CD14-positive monocyte (primary cell): ENCODE data around the gene GRIK4. TPM values are rescaled to one million over a fixed set of nuclear protein-coding genes. Genes with fewer than 3 reads are reported as not detected.
A peak's percentile ranks its signal among the peaks of the same experiment; 100 is the strongest.

Experiments
- DNase-seq, 3 donors: peaks; one replicate each; pipeline ENCODE4 v3.0.0-alpha.2; 2011 to 2022
- H2AFZ ChIP-seq: 2 replicates; pipeline ENCODE4 v1.6.0; 2012; ENCODE audit warnings: mild to moderate bottlenecking, low read depth, low read length, inconsistent platforms; ENCODE audit not compliant: insufficient read depth, poor library complexity, severe bottlenecking
- H3K27ac ChIP-seq, 2 donors: 1 replicate in 1 of 2; 2 replicates in 1 of 2; pipeline ENCODE4 v1.5.1; 2012 to 2013; ENCODE audit warnings: low read length in 2 of 2, control low read depth in 1 of 2, inconsistent platforms in 1 of 2, low read depth in 1 of 2, mild to moderate bottlenecking in 1 of 2
- H3K27me3 ChIP-seq, 2 donors: one replicate each; pipeline versions ENCODE4 v1.6.0 to v1.6.1; 2011 to 2013; ENCODE audit warnings: low read length in 2 of 2; ENCODE audit not compliant: control insufficient read depth in 2 of 2, insufficient read depth in 2 of 2
- H3K36me3 ChIP-seq, 2 donors: replicated peaks in 1 of 2; 1 replicate in 1 of 2; 2 replicates in 1 of 2; pipeline versions ENCODE4 v1.5.1 to v1.6.1; 2012 to 2013; ENCODE audit warnings: low read length in 2 of 2, control low read depth in 1 of 2, inconsistent platforms in 1 of 2, mild to moderate bottlenecking in 1 of 2; ENCODE audit not compliant: insufficient read depth in 2 of 2, control insufficient read depth in 1 of 2
- H3K4me1 ChIP-seq, 2 donors: 1 replicate in 1 of 2; 2 replicates in 1 of 2; pipeline versions ENCODE4 v1.5.1 to v1.6.1; 2012 to 2013; ENCODE audit warnings: low read length in 2 of 2, control low read depth in 1 of 2, inconsistent platforms in 1 of 2, mild to moderate bottlenecking in 1 of 2, moderate library complexity in 1 of 2; ENCODE audit not compliant: insufficient read depth in 2 of 2, control insufficient read depth in 1 of 2
- H3K4me2 ChIP-seq: replicated peaks from 2 replicates; pipeline ENCODE3; 2012; ENCODE audit warnings: low read length, moderate library complexity, mild to moderate bottlenecking; ENCODE audit not compliant: poor library complexity, severe bottlenecking; ENCODE audit errors: extremely low read depth
- H3K4me3 ChIP-seq, 3 experiments: fragments of 200-600 bp in 1 of 3; sonication (generic) in 1 of 3; replicated peaks in 1 of 3; 1 replicate in 2 of 3; 2 replicates in 1 of 3; pipeline ENCODE4 v1.5.1; 2011 to 2013; ENCODE audit warnings: low read length in 3 of 3, mild to moderate bottlenecking in 3 of 3, control low read depth in 2 of 3, low read depth in 2 of 3, inconsistent platforms in 1 of 3, moderate library complexity in 1 of 3
- H3K79me2 ChIP-seq: 2 replicates; pipeline ENCODE4 v1.6.0; 2012; ENCODE audit warnings: mild to moderate bottlenecking, control low read depth, inconsistent platforms, low read length, moderate library complexity; ENCODE audit not compliant: insufficient read depth
- H3K9ac ChIP-seq: 2 replicates; pipeline ENCODE4 v1.6.0; 2017; ENCODE audit warnings: low read length, mild to moderate bottlenecking; ENCODE audit not compliant: insufficient read depth, poor library complexity, severe bottlenecking
- H3K9me3 ChIP-seq, 2 donors: replicated peaks in 1 of 2; 1 replicate in 1 of 2; 2 replicates in 1 of 2; pipeline versions ENCODE4 v1.5.1 to v1.6.1; 2012 to 2013; ENCODE audit warnings: low read length in 2 of 2, control low read depth in 1 of 2; ENCODE audit not compliant: control insufficient read depth in 1 of 2, insufficient read depth in 1 of 2
- H4K20me1 ChIP-seq: 2 replicates; pipeline ENCODE4 v1.6.0; 2012; ENCODE audit warnings: mild to moderate bottlenecking, low read length, control low read depth, moderate library complexity; ENCODE audit not compliant: insufficient read depth
- H3K27ac Mint-ChIP-seq, 7 donors: one replicate each; pipeline ENCODE4 v1.8.0; 2020; ENCODE audit warnings: mild to moderate bottlenecking in 7 of 7, mixed read lengths in 7 of 7, moderate library complexity in 6 of 7, inconsistent platforms in 2 of 7
- H3K27me3 Mint-ChIP-seq, 3 donors: one replicate each; pipeline ENCODE4 v1.8.0; 2021 to 2022; ENCODE audit warnings: low read depth in 3 of 3, mild to moderate bottlenecking in 3 of 3, mixed read lengths in 3 of 3, moderate library complexity in 3 of 3, inconsistent platforms in 1 of 3
- H3K36me3 Mint-ChIP-seq, 2 donors: one replicate each; pipeline ENCODE4 v1.8.0; 2020; ENCODE audit warnings: mixed read lengths in 2 of 2, inconsistent platforms in 1 of 2, mild to moderate bottlenecking in 1 of 2
- H3K4me1 Mint-ChIP-seq: one replicate; pipeline ENCODE4 v1.8.0; 2020; ENCODE audit warnings: mild to moderate bottlenecking, mixed read lengths
- H3K4me3 Mint-ChIP-seq, 2 donors: one replicate each; pipeline ENCODE4 v1.8.0; 2020; ENCODE audit warnings: mild to moderate bottlenecking in 2 of 2, mixed read lengths in 2 of 2, moderate library complexity in 1 of 2
- H3K9me3 Mint-ChIP-seq, 7 donors: one replicate each; pipeline ENCODE4 v1.8.0; 2020 to 2022; ENCODE audit warnings: mixed read lengths in 7 of 7, mild to moderate bottlenecking in 6 of 7, moderate library complexity in 6 of 7, inconsistent platforms in 2 of 7
- WGBS: methylation state at CpG from one replicate; pipeline ENCODE4 v1.1.5; 2013; ENCODE audit warnings: missing lambda C conversion rate; ENCODE audit not compliant: insufficient coverage; 5-methylcytosine and 5-hydroxymethylcytosine counted together
- intact Hi-C, 2 donors: fragments of 100-400 bp; cut with micrococcal nuclease; formaldehyde crosslinking; loops; one replicate each; pipeline versions ENCODE4 v1.15.0 to v1.15.1; 2023
- polyA plus RNA-seq, 3 donors: library from polyadenylated mRNA; depleted of rRNA in 1 of 3; unstranded in 2 of 3; stranded (reverse) in 1 of 3; fragments of 300-500 nt in 2 of 3; fragments of >200 nt in 1 of 3; fragmentation: Illumina TruSeq in 2 of 3; gene quantifications; 1 replicate in 2 of 3; 2 replicates in 1 of 3; pipeline ENCODE4 v1.2.3, GENCODE V29; 2012 to 2021
- TF ChIP-seq, protein P1 (sequence below): fragments of 200-600 bp; IDR thresholded peaks from one replicate; pipeline ENCODE4 v1.8.0; 2022; ENCODE audit warnings: antibody characterized with exemption, mild to moderate bottlenecking

Gene GRIK4
- polyA plus RNA-seq, 3 donors, result not detected

DNA sequence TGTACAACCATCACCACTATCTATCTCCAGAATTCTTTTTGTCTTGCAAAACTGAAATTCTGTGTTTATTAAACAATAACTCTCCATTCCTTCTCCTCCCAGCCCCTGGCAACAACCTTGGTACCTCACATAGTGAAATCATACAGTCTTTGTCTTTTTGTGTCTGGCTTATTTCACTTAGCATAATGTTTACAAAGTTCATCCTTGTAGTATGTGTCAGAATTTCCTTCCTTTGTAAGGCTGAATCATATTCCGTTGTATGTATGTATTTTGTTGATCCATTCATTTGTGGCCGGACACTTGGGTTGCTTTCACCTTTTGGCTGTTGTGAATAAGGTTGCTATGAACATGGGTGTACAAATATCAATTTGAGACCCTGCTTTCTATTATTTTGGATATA lies 268.7 kb downstream of the GRIK4 start:
- Histone ChIP-seq H3K4me1 (no peaks in the 10 kb centered on the region), H4K20me1 (no peaks in the 10 kb centered on the region), H3K4me2 (no peak overlapping the region), H3K9ac (no peak overlapping the region), H3K4me3 (no peak overlapping the region), H3K9me3 (no peaks in the 10 kb centered on the region), H3K36me3 (no peaks in the 10 kb centered on the region), H2AFZ (no peak overlapping the region), H3K27ac (no peak overlapping the region), H3K79me2 (no peaks in the 10 kb centered on the region), H3K27me3 (no peaks in the 10 kb centered on the region)
- Mint-ChIP-seq H3K9me3 (peaks cover 0 to 2% (median 0%) of the 10 kb centered on the region in 7 donors), H3K4me3 (no peak overlapping the region), H3K4me1 (no peaks in the 10 kb centered on the region), H3K27ac (no peak overlapping the region), H3K36me3 (no peaks in the 10 kb centered on the region), H3K27me3 (peaks cover 8 to 17% (median 11%) of the 10 kb centered on the region in 3 donors)
- TF ChIP-seq, protein P1, sequence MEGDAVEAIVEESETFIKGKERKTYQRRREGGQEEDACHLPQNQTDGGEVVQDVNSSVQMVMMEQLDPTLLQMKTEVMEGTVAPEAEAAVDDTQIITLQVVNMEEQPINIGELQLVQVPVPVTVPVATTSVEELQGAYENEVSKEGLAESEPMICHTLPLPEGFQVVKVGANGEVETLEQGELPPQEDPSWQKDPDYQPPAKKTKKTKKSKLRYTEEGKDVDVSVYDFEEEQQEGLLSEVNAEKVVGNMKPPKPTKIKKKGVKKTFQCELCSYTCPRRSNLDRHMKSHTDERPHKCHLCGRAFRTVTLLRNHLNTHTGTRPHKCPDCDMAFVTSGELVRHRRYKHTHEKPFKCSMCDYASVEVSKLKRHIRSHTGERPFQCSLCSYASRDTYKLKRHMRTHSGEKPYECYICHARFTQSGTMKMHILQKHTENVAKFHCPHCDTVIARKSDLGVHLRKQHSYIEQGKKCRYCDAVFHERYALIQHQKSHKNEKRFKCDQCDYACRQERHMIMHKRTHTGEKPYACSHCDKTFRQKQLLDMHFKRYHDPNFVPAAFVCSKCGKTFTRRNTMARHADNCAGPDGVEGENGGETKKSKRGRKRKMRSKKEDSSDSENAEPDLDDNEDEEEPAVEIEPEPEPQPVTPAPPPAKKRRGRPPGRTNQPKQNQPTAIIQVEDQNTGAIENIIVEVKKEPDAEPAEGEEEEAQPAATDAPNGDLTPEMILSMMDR, result no peak
- no peak for DNase-seq
- intact Hi-C loops, result no loop called here
- 100% methylated on average over 2 of the region's 2 CpGs for WGBS

DNA sequence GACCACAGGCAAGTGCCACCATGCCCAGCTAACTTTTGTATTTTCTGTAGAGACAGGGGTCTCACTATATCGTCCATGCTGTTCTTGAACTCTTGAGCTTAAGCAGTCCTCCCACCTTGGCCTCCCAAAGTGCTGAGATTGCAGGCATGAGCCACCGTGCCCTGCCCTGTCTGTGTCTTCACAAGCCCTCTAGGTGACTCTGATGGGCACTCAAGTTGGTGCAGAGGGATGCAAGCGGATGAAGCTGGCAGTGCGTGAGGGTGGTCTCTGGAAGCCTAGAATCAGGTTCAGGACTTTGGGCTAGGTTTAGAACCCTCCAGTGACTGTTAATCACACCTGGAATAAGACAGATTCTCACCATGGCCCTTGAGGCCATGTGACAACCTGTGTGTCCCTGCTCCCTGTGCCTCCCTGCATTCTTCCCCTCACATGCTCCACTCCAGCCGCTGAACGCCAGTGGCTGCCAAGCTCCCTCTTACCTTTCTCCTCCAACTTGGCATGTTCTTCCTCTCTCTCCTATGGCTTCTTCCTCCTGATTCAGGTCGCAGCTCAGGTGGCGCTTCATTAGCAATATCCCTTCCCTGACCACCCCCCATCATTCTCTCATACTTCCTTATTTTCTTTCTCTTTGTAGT lies 270.1 kb downstream of the GRIK4 start:
- H3K27ac Mint-ChIP-seq, result peak overlapping the region in 2 of 7 donors; percentile 6 to 16
- TF ChIP-seq, protein P1, result no peak
- Histone ChIP-seq H3K4me2 (no peak overlapping the region), H3K27me3 (no peaks in the 10 kb centered on the region), H3K27ac (no peak overlapping the region), H3K4me1 (no peaks in the 10 kb centered on the region), H3K79me2 (no peaks in the 10 kb centered on the region), H3K4me3 (no peak overlapping the region), H3K9me3 (no peaks in the 10 kb centered on the region), H3K36me3 (no peaks in the 10 kb centered on the region), H4K20me1 (no peaks in the 10 kb centered on the region), H3K9ac (no peak overlapping the region), H2AFZ (no peak overlapping the region)
- no peak overlapping the region for H3K4me3 Mint-ChIP-seq
- no peak for DNase-seq
- no peaks in the 10 kb centered on the region for H3K4me1 Mint-ChIP-seq
- peaks cover 0 to 2% (median 0%) of the 10 kb centered on the region in 7 donors for H3K9me3 Mint-ChIP-seq
- peaks cover 10 to 17% (median 14%) of the 10 kb centered on the region in 3 donors for H3K27me3 Mint-ChIP-seq
- 92% methylated on average over 8 of the region's 8 CpGs for WGBS
- intact Hi-C loops, result no loop called here
- no peaks in the 10 kb centered on the region for H3K36me3 Mint-ChIP-seq
